WTC11 (cell line): ENCODE measurements around the gene SYPL1.

ENCODE experiments used
- CTCF ChIP-seq: fragments of 200-600 bp; IDR thresholded peaks from 2 replicates; pipeline ENCODE4 v1.8.0; 2022; ENCODE audit warnings: antibody characterized with exemption
- ELF4 ChIP-seq: sonication (generic); formaldehyde crosslinking; IDR thresholded peaks from 2 replicates; pipeline ENCODE4 v1.8.1; 2022; ENCODE audit warnings: low read depth, mild to moderate bottlenecking, moderate library complexity, missing genetic modification reagents
- FOXK1 ChIP-seq: sonication (generic); formaldehyde crosslinking; IDR thresholded peaks from 2 replicates; pipeline ENCODE4 v1.8.0; 2022; ENCODE audit warnings: mild to moderate bottlenecking, moderate library complexity, missing genetic modification reagents
- GABPB1 ChIP-seq: sonication (generic); formaldehyde crosslinking; IDR thresholded peaks from 2 replicates; pipeline ENCODE4 v1.8.1; 2023; ENCODE audit warnings: mild to moderate bottlenecking, missing genetic modification reagents
- IRF1 ChIP-seq: sonication (generic); formaldehyde crosslinking; IDR thresholded peaks from 2 replicates; pipeline ENCODE4 v1.8.0; 2023; ENCODE audit warnings: missing genetic modification reagents
- KAT7 ChIP-seq: sonication (generic); formaldehyde crosslinking; IDR thresholded peaks from 2 replicates; pipeline ENCODE4 v1.8.1; 2023; ENCODE audit warnings: missing genetic modification reagents, mild to moderate bottlenecking, borderline replicate concordance
- MAX ChIP-seq: sonication (generic); formaldehyde crosslinking; IDR thresholded peaks from 2 replicates; pipeline ENCODE4 v1.8.0; 2022; ENCODE audit warnings: mild to moderate bottlenecking, missing genetic modification reagents
- TCF7 ChIP-seq: sonication (generic); formaldehyde crosslinking; IDR thresholded peaks from 2 replicates; pipeline ENCODE4 v1.8.0; 2022; ENCODE audit warnings: mild to moderate bottlenecking, low read depth, missing genetic modification reagents, moderate library complexity
- USF1 ChIP-seq: sonication (generic); formaldehyde crosslinking; IDR thresholded peaks from 2 replicates; pipeline ENCODE4 v1.8.0; 2022; ENCODE audit warnings: mild to moderate bottlenecking, missing genetic modification reagents
- USF2 ChIP-seq: sonication (generic); formaldehyde crosslinking; IDR thresholded peaks from 2 replicates; pipeline ENCODE4 v1.8.1; 2023; ENCODE audit warnings: mild to moderate bottlenecking, missing genetic modification reagents, moderate library complexity
- ZNF281 ChIP-seq: sonication (generic); formaldehyde crosslinking; IDR thresholded peaks from 2 replicates; pipeline ENCODE4 v1.8.0; 2023; ENCODE audit warnings: mild to moderate bottlenecking, missing genetic modification reagents
- ZSCAN18 ChIP-seq: fragments of 250-450 bp; sonication (Bioruptor Pico); IDR thresholded peaks from 2 replicates; pipeline ENCODE4 v2.1.2; 2022; ENCODE audit warnings: mild to moderate bottlenecking, moderate library complexity

- no peak for TF ChIP-seq ZNF281 (CRISPR knock-in tag)
- no peak for TF ChIP-seq CTCF
- TF ChIP-seq MAX (CRISPR knock-in tag), result no peak
- TF ChIP-seq USF1 (CRISPR knock-in tag), result no peak
- no peak for TF ChIP-seq TCF7
- no peak for TF ChIP-seq USF2
- TF ChIP-seq ELF4 (CRISPR knock-in tag), result no peak
- TF ChIP-seq IRF1 (CRISPR knock-in tag), result no peak
- TF ChIP-seq ZSCAN18 (CRISPR knock-in tag), result no peak
- no peak for TF ChIP-seq GABPB1
- TF ChIP-seq FOXK1 (CRISPR knock-in tag), result no peak
- no peak for TF ChIP-seq KAT7
These were observed 42.5 kb downstream of the SYPL1 start for GRCh38 chr7:106069471-106070200.
